Endothelial cell (in vitro differentiated cells): ENCODE data around the gene OR1L6. TPM values are rescaled to one million over a fixed set of nuclear protein-coding genes. Genes with fewer than 3 reads are reported as not detected.

Source experiments
- DNase-seq: peaks from one replicate; pipeline ENCODE4 v3.0.0; 2021; ENCODE audit warnings: low spot score
- H3K27ac Mint-ChIP-seq: one replicate; pipeline ENCODE4 v1.8.0; 2021; ENCODE audit warnings: mixed read lengths, inconsistent platforms; ENCODE audit not compliant: unreplicated experiment
- H3K27me3 Mint-ChIP-seq: one replicate; pipeline ENCODE4 v1.8.0; 2021; ENCODE audit warnings: mild to moderate bottlenecking, moderate library complexity, mixed read lengths, inconsistent platforms; ENCODE audit not compliant: unreplicated experiment
- H3K36me3 Mint-ChIP-seq: one replicate; pipeline ENCODE4 v1.8.0; 2021; ENCODE audit warnings: mild to moderate bottlenecking, low read depth, mixed read lengths, inconsistent platforms; ENCODE audit not compliant: unreplicated experiment
- H3K4me1 Mint-ChIP-seq: one replicate; pipeline ENCODE4 v1.8.0; 2021; ENCODE audit warnings: mild to moderate bottlenecking, mixed read lengths, inconsistent platforms; ENCODE audit not compliant: unreplicated experiment
- H3K4me3 Mint-ChIP-seq: one replicate; pipeline ENCODE4 v1.8.0; 2021; ENCODE audit warnings: mild to moderate bottlenecking, mixed read lengths, inconsistent platforms; ENCODE audit not compliant: unreplicated experiment
- H3K9me3 Mint-ChIP-seq: one replicate; pipeline ENCODE4 v1.8.0; 2021; ENCODE audit warnings: mixed read lengths, inconsistent platforms; ENCODE audit not compliant: unreplicated experiment
- CTCF ChIP-seq: fragments of 200-600 bp; sonication (generic); IDR thresholded peaks from one replicate; pipeline ENCODE4 v1.5.0; 2021; ENCODE audit warnings: antibody characterized with exemption; ENCODE audit not compliant: unreplicated experiment
- long read RNA-seq: library from polyadenylated mRNA; unstranded; transcript quantifications from one replicate; pipeline ENCODE4 v2.0.0, GENCODE V29; 2020; ENCODE audit not compliant: unreplicated experiment
- total RNA-seq: library from RNA; stranded (reverse); fragmentation: NEBNext Ultra II Directional; extraction: Animal tissue kit (Norgen Biotek cat#: 25700); gene quantifications from one replicate; pipeline ENCODE4 v1.2.1, GENCODE V29; 2021; ENCODE audit not compliant: unreplicated experiment

OR1L6 gene, protein sequence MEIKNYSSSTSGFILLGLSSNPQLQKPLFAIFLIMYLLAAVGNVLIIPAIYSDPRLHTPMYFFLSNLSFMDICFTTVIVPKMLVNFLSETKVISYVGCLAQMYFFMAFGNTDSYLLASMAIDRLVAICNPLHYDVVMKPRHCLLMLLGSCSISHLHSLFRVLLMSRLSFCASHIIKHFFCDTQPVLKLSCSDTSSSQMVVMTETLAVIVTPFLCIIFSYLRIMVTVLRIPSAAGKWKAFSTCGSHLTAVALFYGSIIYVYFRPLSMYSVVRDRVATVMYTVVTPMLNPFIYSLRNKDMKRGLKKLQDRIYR
- total RNA-seq = not detected
- long read RNA-seq = 0 reads

DNA sequence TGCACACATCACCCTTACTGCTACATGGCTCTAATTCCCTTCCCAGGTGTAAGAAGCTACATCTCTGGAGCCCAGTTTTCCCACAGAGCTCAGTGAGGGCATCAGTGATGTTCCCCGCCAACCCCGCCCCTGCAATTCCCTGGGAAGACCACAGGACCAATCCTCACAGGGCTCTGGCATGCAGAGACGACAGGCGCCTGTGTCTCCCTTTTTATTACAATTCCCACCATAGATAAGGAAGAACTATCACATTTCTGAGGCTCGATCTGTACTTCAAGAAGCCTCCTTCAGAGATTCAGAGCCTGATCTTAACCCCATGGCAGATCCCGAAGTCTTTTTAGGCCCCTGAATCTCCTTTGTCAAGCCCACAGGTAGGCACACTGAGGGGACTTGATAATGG lies at the start of gene OR1L6:
OR1L6 (plus strand) TSS at position 301 of the 400 bp plus-strand sequence. CDS start 7,545 bp downstream, outside the sequence.
- Mint-ChIP-seq H3K27me3 (peaks cover 2% of the 10 kb centered on the region), H3K36me3 (peaks cover 4% of the 10 kb centered on the region), H3K4me3 (no peak within 1 kb of the TSS), H3K27ac (peak within 1 kb of the TSS; percentile 44), H3K4me1 (no peaks in the 10 kb centered on the region), H3K9me3 (peaks cover 13% of the 10 kb centered on the region)
- TF ChIP-seq CTCF = no peak
- DNase-seq = no peak

GRCh38 chr9:122695696-122696095 lies 46.4 kb upstream of the OR1L6 start:
- no peak for TF ChIP-seq CTCF
- Mint-ChIP-seq H3K4me3 (no peak overlapping the region), H3K27me3 (no peaks in the 10 kb centered on the region), H3K4me1 (no peaks in the 10 kb centered on the region), H3K27ac (no peak overlapping the region), H3K36me3 (no peaks in the 10 kb centered on the region), H3K9me3 (peaks cover 8% of the 10 kb centered on the region)
- DNase-seq = no peak

- Mint-ChIP-seq H3K4me3 (no peak overlapping the region), H3K4me1 (no peaks in the 10 kb centered on the region), H3K9me3 (peaks cover 11% of the 10 kb centered on the region), H3K27me3 (no peaks in the 10 kb centered on the region), H3K36me3 (no peaks in the 10 kb centered on the region), H3K27ac (no peak overlapping the region)
- DNase-seq = no peak
- TF ChIP-seq CTCF = no peak
Observed at GRCh38 chr9:122718038-122718437, 24.1 kb upstream of the OR1L6 start.

DNA sequence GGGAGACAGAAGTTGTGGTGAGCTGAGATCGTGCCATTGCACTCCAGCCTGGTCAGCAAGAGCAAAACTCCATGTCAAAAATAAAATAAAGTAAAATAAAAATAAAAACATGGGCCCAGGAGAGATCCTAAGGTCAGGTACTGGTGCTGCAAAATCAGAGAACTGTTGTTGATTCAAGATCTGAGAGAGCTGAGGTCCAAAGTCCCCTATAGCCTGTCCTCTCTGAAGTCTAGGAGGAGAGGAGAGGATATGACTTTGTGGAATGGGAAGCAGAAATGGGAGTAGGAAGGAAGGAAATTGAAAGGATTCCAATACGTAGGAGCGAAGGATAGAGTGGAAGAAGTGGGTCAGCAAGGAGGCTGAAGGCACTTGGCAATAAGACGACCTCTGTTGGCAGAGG lies 22.9 kb upstream of the OR1L6 start:
- no peak for DNase-seq
- TF ChIP-seq CTCF = no peak

DNA sequence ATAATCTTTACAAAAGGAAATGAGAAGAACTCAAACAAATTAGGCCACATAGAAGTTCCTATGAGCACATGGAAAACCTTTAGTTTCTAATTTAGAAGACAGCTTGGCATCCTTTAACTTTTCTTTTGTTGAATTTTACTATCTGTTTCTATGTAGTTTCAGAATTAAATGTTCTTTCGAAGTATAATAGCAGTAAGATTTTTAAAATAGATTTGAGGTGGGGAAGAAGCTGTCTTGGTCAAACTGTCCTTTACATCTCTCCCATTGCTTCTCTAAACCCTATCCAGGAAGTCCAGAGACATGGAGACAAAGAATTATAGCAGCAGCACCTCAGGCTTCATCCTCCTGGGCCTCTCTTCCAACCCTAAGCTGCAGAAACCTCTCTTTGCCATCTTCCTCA lies 18.4 kb upstream of the OR1L6 start, which contains the start of gene OR1L4:
OR1L4 (plus strand) TSS at position 301 of the 400 bp plus-strand sequence; CDS start at position 301, 0 bp downstream.
- Mint-ChIP-seq H3K4me3 (no peak within 1 kb of the TSS), H3K27ac (no peak within 1 kb of the TSS), H3K27me3 (peaks cover 2% of the 10 kb centered on the region), H3K9me3 (peaks cover 26% of the 10 kb centered on the region), H3K36me3 (peaks cover 5% of the 10 kb centered on the region), H3K4me1 (no peaks in the 10 kb centered on the region)
- DNase-seq = no peak
- TF ChIP-seq CTCF = no peak

More for the DNA sequence above, 22.9 kb upstream of the OR1L6 start:
- Mint-ChIP-seq H3K9me3 (peaks cover 21% of the 10 kb centered on the region), H3K36me3 (peaks cover under 1% of the 10 kb centered on the region), H3K27me3 (no peaks in the 10 kb centered on the region), H3K4me1 (no peaks in the 10 kb centered on the region), H3K4me3 (no peak overlapping the region), H3K27ac (no peak overlapping the region)
